Hepatic stellate cell (primary cell): ENCODE data around the gene SH3RF3.
"Not testable (repeated sequence)": the region's sequence is repeated elsewhere in the genome, so short reads cannot be mapped to it uniquely, and the experiment has no call there.

Experiments
- DNase-seq: peaks from one replicate; pipeline ENCODE4 v3.0.0; 2011; ENCODE audit warnings: low spot score

The SH3RF3 gene

GRCh38 chr2:109118321-109118720 is 10.7 kb upstream of the SH3RF3 start:
- no peak for DNase-seq

- no peak for DNase-seq
Measured at GRCh38 chr2:109120166-109120565, 8.8 kb upstream of the SH3RF3 start.

- not testable (repeated sequence) for DNase-seq
Measured at GRCh38 chr2:109120686-109121085, 8.3 kb upstream of the SH3RF3 start.

GRCh38 chr2:109123586-109124201 is 5.3 kb upstream of the SH3RF3 start:
- no peak for DNase-seq

- DNase-seq, result no peak
Measured at GRCh38 chr2:109124982-109125592, 3.9 kb upstream of the SH3RF3 start.

GRCh38 chr2:109125593-109126500 is 3.2 kb upstream of the SH3RF3 start:
- DNase-seq, result peak; percentile 84

- DNase-seq, result peak; percentile 87
Measured at GRCh38 chr2:109126501-109126860, 2.5 kb upstream of the SH3RF3 start.

GRCh38 chr2:109127556-109127955 is 1.4 kb upstream of the SH3RF3 start:
- DNase-seq, result no peak

GRCh38 chr2:109128048-109128615 is 873 bp upstream of the SH3RF3 start:
- peak; percentile 95 for DNase-seq

- peak; percentile 65 for DNase-seq
Measured at GRCh38 chr2:109129356-109129920, 433 bp downstream of the SH3RF3 start.

- peak; percentile 59 for DNase-seq
Measured at GRCh38 chr2:109129921-109130722, 1.1 kb downstream of the SH3RF3 start.

GRCh38 chr2:109130723-109130995 is 1.7 kb downstream of the SH3RF3 start:
- DNase-seq, result no peak

GRCh38 chr2:109131777-109132176 is 2.8 kb downstream of the SH3RF3 start:
- DNase-seq, result no peak

- DNase-seq, result no peak
Measured at GRCh38 chr2:109132626-109133025, 3.6 kb downstream of the SH3RF3 start.

- no peak for DNase-seq
Measured at GRCh38 chr2:109133746-109134145, 4.7 kb downstream of the SH3RF3 start.

GRCh38 chr2:109134741-109135358 is 5.8 kb downstream of the SH3RF3 start:
- no peak for DNase-seq

GRCh38 chr2:109135359-109136197 is 6.6 kb downstream of the SH3RF3 start:
- no peak for DNase-seq

GRCh38 chr2:109136542-109136941 is 7.5 kb downstream of the SH3RF3 start:
- DNase-seq, result no peak

- DNase-seq, result no peak
Measured at GRCh38 chr2:109137616-109138015, 8.6 kb downstream of the SH3RF3 start.

- DNase-seq, result no peak
Measured at GRCh38 chr2:109138449-109138848, 9.4 kb downstream of the SH3RF3 start.
